Peyer's patch (tissue), 4 donors: ENCODE data around the gene SLC2A9.

Source experiments
- CTCF ChIP-seq, 6 experiments: fragments of 450-650 bp in 4 of 6; fragments of 200-600 bp in 2 of 6; sonication (generic) in 1 of 6; IDR thresholded peaks; one replicate each; pipeline ENCODE4 v1.5.1; 2017 to 2019; ENCODE audit warnings: antibody characterized with exemption in 6 of 6, mild to moderate bottlenecking in 3 of 6, moderate library complexity in 1 of 6
- POLR2A ChIP-seq, 2 donors: fragments of 450-650 bp; IDR thresholded peaks; one replicate each; pipeline ENCODE4 v1.5.1; 2017; ENCODE audit warnings: antibody characterized with exemption in 2 of 2, mild to moderate bottlenecking in 2 of 2, moderate library complexity in 2 of 2

GRCh38 chr4:9920029-9920428 lies 101.3 kb downstream of the SLC2A9 start:
- TF ChIP-seq POLR2A (IDR thresholded peaks at IDR 0.05), result no peak
- no peak for TF ChIP-seq CTCF (IDR thresholded peaks at IDR 0.05)
